ENCODE results near the gene KLF6.

The KLF6 gene

GRCh38 chr10:3727268-3727667 is 57.7 kb downstream of the KLF6 start:
- Histone ChIP-seq H3K4me3 (ENCODE audit: low read length in 2 of 2) (no peak overlapping the region), H3K9me3 (ENCODE audit: control insufficient read depth in 2 of 2, low read length in 2 of 2) (no peaks in the 10 kb centered on the region), H3K27me3 (ENCODE audit: control insufficient read depth in 1 of 2, insufficient read depth in 2 of 2, low read length in 2 of 2) (no peaks in the 10 kb centered on the region), H3K36me3 (ENCODE audit: control insufficient read depth in 2 of 2, insufficient read depth in 2 of 2, low read length in 2 of 2) (no peaks in the 10 kb centered on the region), H3K4me1 (ENCODE audit: control insufficient read depth, insufficient read depth, low read length) (no peaks in the 10 kb centered on the region), H3K27ac (ENCODE audit: low read length) (no peak overlapping the region), H3K9ac (ENCODE audit: low read length in 2 of 2) (no peak overlapping the region)
